HEK293T (cell line): Measurements from ENCODE around the gene EXD2.

ENCODE experiments used
- ARNT ChIP-seq: fragments of 450-650 bp; IDR thresholded peaks from 2 replicates; pipeline ENCODE4 v1.6.1; 2017; ENCODE audit warnings: mild to moderate bottlenecking
- BHLHE40 ChIP-seq: fragments of 450-650 bp; IDR thresholded peaks from 2 replicates; pipeline ENCODE4 v1.6.1; 2016; ENCODE audit warnings: mild to moderate bottlenecking, moderate library complexity, borderline replicate concordance
- ELF4 ChIP-seq: fragments of 450-650 bp; IDR thresholded peaks from 2 replicates; pipeline ENCODE4 v1.6.1; 2017; ENCODE audit warnings: antibody characterized with exemption
- FOXA1 ChIP-seq: fragments of 450-650 bp; IDR thresholded peaks from 2 replicates; pipeline ENCODE4 v1.6.1; 2016; ENCODE audit warnings: mild to moderate bottlenecking
- FOXM1 ChIP-seq: fragments of 450-650 bp; IDR thresholded peaks from 2 replicates; pipeline ENCODE4 v1.6.1; 2017; ENCODE audit warnings: mild to moderate bottlenecking, borderline replicate concordance
- L3MBTL2 ChIP-seq: fragments of 450-650 bp; conservative IDR thresholded peaks from 2 replicates; pipeline ENCODE4 v1.6.1; 2016; ENCODE audit warnings: mild to moderate bottlenecking
- LEF1 ChIP-seq: fragments of 450-650 bp; IDR thresholded peaks from 2 replicates; pipeline ENCODE4 v1.6.1; 2017; ENCODE audit warnings: mild to moderate bottlenecking, borderline replicate concordance
- NFRKB ChIP-seq: fragments of 450-650 bp; IDR thresholded peaks from 2 replicates; pipeline ENCODE4 v1.6.1; 2016; ENCODE audit warnings: mild to moderate bottlenecking, moderate library complexity
- PKNOX1 ChIP-seq: fragments of 450-650 bp; IDR thresholded peaks from 2 replicates; pipeline ENCODE4 v1.6.1; 2016
- SP1 ChIP-seq: fragments of 450-650 bp; IDR thresholded peaks from 2 replicates; pipeline ENCODE4 v1.6.1; 2017
- SUZ12 ChIP-seq: fragments of 450-650 bp; IDR thresholded peaks from 2 replicates; pipeline ENCODE4 v1.6.1; 2016; ENCODE audit warnings: mild to moderate bottlenecking
- TARDBP ChIP-seq: fragments of 450-650 bp; IDR thresholded peaks from 2 replicates; pipeline ENCODE4 v1.6.1; 2016
- ZNF384 ChIP-seq: fragments of 450-650 bp; IDR thresholded peaks from 2 replicates; pipeline ENCODE4 v1.6.1; 2016

GRCh38 chr14:69259527-69260189 lies 68.4 kb downstream of the EXD2 start, which contains the start of gene GALNT16:
- TF ChIP-seq L3MBTL2 (no peak), TARDBP (no peak), ZNF384 (no peak), SUZ12 (no peak), FOXM1 (no peak), FOXA1 (no peak), PKNOX1 (no peak), ELF4 (no peak), BHLHE40 (no peak), SP1 (no peak), ARNT (no peak), NFRKB (no peak), LEF1 (no peak)
